HepG2 (cell line): Measurements from ENCODE around the gene RBM12. TPM values are rescaled to one million over a fixed set of nuclear protein-coding genes. Genes with fewer than 3 reads are reported as not detected.

Source experiments
- E2F5 ChIP-seq: sonication (generic); formaldehyde crosslinking; conservative IDR thresholded peaks from 2 replicates; pipeline ENCODE4 v1.4.0; 2020; ENCODE audit warnings: missing genetic modification reagents
- HNRNPUL1 ChIP-seq: fragments of 200-400 bp; formaldehyde crosslinking; IDR thresholded peaks from 2 replicates; pipeline ENCODE4 v1.6.1; 2017; ENCODE audit warnings: low read depth, mild to moderate bottlenecking, low read length, moderate library complexity
- JUNB ChIP-seq: sonication (generic); formaldehyde crosslinking; IDR thresholded peaks from 2 replicates; pipeline ENCODE4 v1.8.0; 2022; ENCODE audit warnings: missing genetic modification reagents, mild to moderate bottlenecking, borderline replicate concordance
- NFE2L1 ChIP-seq: sonication (generic); formaldehyde crosslinking; IDR thresholded peaks from 2 replicates; pipeline ENCODE4 v1.4.0; 2020; ENCODE audit warnings: missing genetic modification reagents, mild to moderate bottlenecking, borderline replicate concordance
- NR2F1 ChIP-seq, 2 experiments: fragments of 450-650 bp in 1 of 2; formaldehyde crosslinking in 1 of 2; IDR thresholded peaks; 2 replicates each; pipeline versions ENCODE4 v1.5.0 to v1.6.1; 2016 to 2020; ENCODE audit warnings: mild to moderate bottlenecking in 1 of 2, missing compliant biosample characterization in 1 of 2, missing genetic modification reagents in 1 of 2, moderate library complexity in 1 of 2
- RFXAP ChIP-seq: sonication (generic); formaldehyde crosslinking; IDR thresholded peaks from 2 replicates; pipeline ENCODE4 v1.4.0; 2020; ENCODE audit warnings: missing genetic modification reagents, borderline replicate concordance
- TCF12 ChIP-seq, 2 experiments: fragments of 450-650 bp in 1 of 2; sonication (generic) in 1 of 2; formaldehyde crosslinking in 1 of 2; IDR thresholded peaks; 2 replicates each; pipeline versions ENCODE4 v1.6.1 to v1.8.0; 2017 to 2022; ENCODE audit warnings: antibody characterized with exemption in 1 of 2, mild to moderate bottlenecking in 1 of 2, missing genetic modification reagents in 1 of 2, moderate library complexity in 1 of 2
- ZHX2 ChIP-seq, 2 experiments: sonication (generic) in 1 of 2; formaldehyde crosslinking in 1 of 2; IDR thresholded peaks; 2 replicates each; pipeline versions ENCODE4 v1.6.1 to v1.9.0; 2014 to 2022; ENCODE audit warnings: antibody characterized with exemption in 1 of 2, borderline replicate concordance in 1 of 2, inconsistent platforms in 1 of 2, low read depth in 1 of 2, missing genetic modification reagents in 1 of 2
- ZNF558 ChIP-seq: sonication (generic); formaldehyde crosslinking; IDR thresholded peaks from 2 replicates; pipeline ENCODE4 v1.9.0; 2022; ENCODE audit warnings: mild to moderate bottlenecking, missing genetic modification reagents, borderline replicate concordance
- ZNF564 ChIP-seq: sonication (generic); formaldehyde crosslinking; IDR thresholded peaks from 2 replicates; pipeline ENCODE4 v1.8.1; 2023; ENCODE audit warnings: mild to moderate bottlenecking, missing genetic modification reagents
- ZNF639 ChIP-seq: conservative IDR thresholded peaks from 2 replicates; pipeline ENCODE4 v1.6.1; 2018; ENCODE audit warnings: missing genetic modification reagents
- ZSCAN29 ChIP-seq: sonication (generic); formaldehyde crosslinking; conservative IDR thresholded peaks from 2 replicates; pipeline ENCODE4 v1.4.0; 2020; ENCODE audit warnings: mild to moderate bottlenecking, missing genetic modification reagents
- polyA plus RNA-seq, 8 experiments: library from polyadenylated mRNA; depleted of rRNA in 3 of 8; stranded (reverse) in 7 of 8; unstranded in 1 of 8; fragments of >200 nt; fragmentation: Illumina TruSeq in 4 of 8; extraction: Trizol in 4 of 8; gene quantifications; 2 replicates each; pipeline versions ENCODE4 v1.2.1 to v1.2.3, GENCODE V29; 2011 to 2016; ENCODE audit warnings: low read depth in 4 of 8, missing spikeins in 1 of 8, mixed read lengths in 1 of 8; ENCODE audit not compliant: insufficient read depth in 1 of 8
- total RNA-seq, 5 experiments: library from RNA; depleted of rRNA; stranded (reverse); fragments of >200 nt; fragmentation: Illumina TruSeq; extraction: Trizol; gene quantifications; 2 replicates each; pipeline ENCODE4 v1.2.3, GENCODE V29; 2016; ENCODE audit warnings: low read depth in 1 of 5
- TF ChIP-seq, protein P1 (sequence below): sonication (generic); formaldehyde crosslinking; IDR thresholded peaks from 2 replicates; pipeline ENCODE4 v1.4.0; 2020; ENCODE audit warnings: low read depth, mild to moderate bottlenecking, missing genetic modification reagents
- TF ChIP-seq, protein P2 (sequence below): sonication (generic); formaldehyde crosslinking; IDR thresholded peaks from 2 replicates; pipeline ENCODE4 v1.8.1; 2023; ENCODE audit warnings: mild to moderate bottlenecking, missing genetic modification reagents, borderline replicate concordance

The RBM12 gene
- total and polyA plus RNA-seq, 2 of the 13 experiments (the other 11 are each of a cell fraction or from before 2014, with no cell fraction given), result 97.9 to 104 TPM

- TF ChIP-seq ZHX2 (IDR thresholded peaks at IDR 0.05; ENCODE audit: low read depth) (no peak), ZHX2 (CRISPR knock-in tag; IDR thresholded peaks at IDR 0.05; ENCODE audit: borderline replicate concordance) (no peak), TCF12 (IDR thresholded peaks at IDR 0.05) (no peak), TCF12 (CRISPR knock-in tag; IDR thresholded peaks at IDR 0.05) (no peak), JUNB (no peak), ZSCAN29 (CRISPR knock-in tag) (no peak), RFXAP (CRISPR knock-in tag) (no peak), ZNF564 (CRISPR knock-in tag) (no peak), ZNF639 (CRISPR knock-in tag) (no peak), NR2F1 (CRISPR knock-in tag; IDR thresholded peaks at IDR 0.05) (peak in 1 of 2 experiments; percentile 1; a peak in 1 of 4 replicates), ZNF558 (CRISPR knock-in tag) (no peak), E2F5 (no peak), HNRNPUL1 (peak; percentile 67), NFE2L1 (CRISPR knock-in tag) (no peak)
- TF ChIP-seq, protein P1, sequence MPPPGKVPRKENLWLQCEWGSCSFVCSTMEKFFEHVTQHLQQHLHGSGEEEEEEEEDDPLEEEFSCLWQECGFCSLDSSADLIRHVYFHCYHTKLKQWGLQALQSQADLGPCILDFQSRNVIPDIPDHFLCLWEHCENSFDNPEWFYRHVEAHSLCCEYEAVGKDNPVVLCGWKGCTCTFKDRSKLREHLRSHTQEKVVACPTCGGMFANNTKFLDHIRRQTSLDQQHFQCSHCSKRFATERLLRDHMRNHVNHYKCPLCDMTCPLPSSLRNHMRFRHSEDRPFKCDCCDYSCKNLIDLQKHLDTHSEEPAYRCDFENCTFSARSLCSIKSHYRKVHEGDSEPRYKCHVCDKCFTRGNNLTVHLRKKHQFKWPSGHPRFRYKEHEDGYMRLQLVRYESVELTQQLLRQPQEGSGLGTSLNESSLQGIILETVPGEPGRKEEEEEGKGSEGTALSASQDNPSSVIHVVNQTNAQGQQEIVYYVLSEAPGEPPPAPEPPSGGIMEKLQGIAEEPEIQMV (CRISPR knock-in tag), result no peak
- TF ChIP-seq, protein P2, sequence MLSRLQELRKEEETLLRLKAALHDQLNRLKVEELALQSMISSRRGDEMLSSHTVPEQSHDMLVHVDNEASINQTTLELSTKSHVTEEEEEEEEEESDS (CRISPR knock-in tag), result 0 out of 2 replicates have a peak, but pooled peaks have one; percentile 25
These were observed 38.4 kb upstream of the RBM12 start (continued) for GRCh38 chr20:35702824-35703695.
